GM23338 (cell line): ENCODE data around the gene IFT88. TPM values are rescaled to one million over a fixed set of nuclear protein-coding genes. Genes with fewer than 3 reads are reported as not detected.

ENCODE experiments used
- ATAC-seq: fragments of 200-7000 bp; cut with Tn5 transposase; 3 replicates; pipeline ENCODE4 v1.9.1; 2020
- DNase-seq: peaks from one replicate; pipeline ENCODE4 v3.0.0-alpha.2; 2015; ENCODE audit warnings: low spot score
- H2AFZ ChIP-seq: fragments of 200-600 bp; sonication (generic); 2 replicates; pipeline ENCODE4 v1.8.0; 2016; ENCODE audit warnings: antibody characterized with exemption, mild to moderate bottlenecking, moderate library complexity
- H3F3A ChIP-seq: fragments of 200-600 bp; sonication (generic); replicated peaks from 2 replicates; pipeline ENCODE4 v1.8.0; 2017; ENCODE audit warnings: antibody characterized with exemption, mixed run types, low read depth
- H3K27ac ChIP-seq: fragments of 200-600 bp; sonication (generic); 2 replicates; pipeline ENCODE4 v1.6.1; 2016; ENCODE audit warnings: low read depth
- H3K27me3 ChIP-seq: fragments of 200-600 bp; sonication (generic); 2 replicates; pipeline ENCODE4 v1.8.0; 2016; ENCODE audit warnings: mild to moderate bottlenecking, mixed run types, moderate library complexity; ENCODE audit not compliant: insufficient read depth
- H3K36me3 ChIP-seq: fragments of 200-600 bp; sonication (generic); 2 replicates; pipeline ENCODE4 v1.8.0; 2016; ENCODE audit warnings: mild to moderate bottlenecking; ENCODE audit not compliant: insufficient read depth
- H3K4me1 ChIP-seq: fragments of 200-600 bp; sonication (generic); 2 replicates; pipeline ENCODE4 v1.8.0; 2016; ENCODE audit warnings: mild to moderate bottlenecking, moderate library complexity; ENCODE audit not compliant: insufficient read depth
- H3K4me2 ChIP-seq: fragments of 200-600 bp; sonication (generic); 2 replicates; pipeline ENCODE4 v1.7.1; 2017; ENCODE audit warnings: mixed run types
- H3K4me3 ChIP-seq: fragments of 200-600 bp; sonication (generic); 2 replicates; pipeline ENCODE4 v1.6.1; 2016; ENCODE audit warnings: mixed run types
- H3K79me2 ChIP-seq: fragments of 200-600 bp; sonication (generic); replicated peaks from 2 replicates; pipeline ENCODE4 v1.8.0; 2017; ENCODE audit warnings: mild to moderate bottlenecking; ENCODE audit not compliant: insufficient read depth
- H3K9me2 ChIP-seq: fragments of 200-600 bp; sonication (generic); 2 replicates; pipeline ENCODE4 v1.8.0; 2017; ENCODE audit not compliant: insufficient read depth
- H4K20me1 ChIP-seq: fragments of 200-600 bp; sonication (generic); replicated peaks from 2 replicates; pipeline ENCODE4 v1.8.0; 2017; ENCODE audit warnings: mild to moderate bottlenecking; ENCODE audit not compliant: insufficient read depth
- H3K27ac Mint-ChIP-seq: 2 replicates; pipeline ENCODE4 v1.8.0; 2020; ENCODE audit warnings: inconsistent platforms, mild to moderate bottlenecking, moderate library complexity, mixed read lengths
- H3K27me3 Mint-ChIP-seq: 3 replicates; pipeline ENCODE4 v1.8.0; 2022; ENCODE audit warnings: low read depth, mild to moderate bottlenecking, moderate library complexity, mixed read lengths, inconsistent platforms; ENCODE audit not compliant: insufficient read depth, poor library complexity
- H3K36me3 Mint-ChIP-seq: 3 replicates; pipeline ENCODE4 v1.8.0; 2021; ENCODE audit warnings: low read depth, mild to moderate bottlenecking, inconsistent platforms, moderate library complexity, mixed read lengths
- H3K4me1 Mint-ChIP-seq: 3 replicates; pipeline ENCODE4 v1.8.0; 2020; ENCODE audit warnings: mild to moderate bottlenecking, inconsistent platforms, mixed read lengths
- H3K4me3 Mint-ChIP-seq: 3 replicates; pipeline ENCODE4 v1.8.0; 2021; ENCODE audit warnings: moderate library complexity, mild to moderate bottlenecking, inconsistent platforms, mixed read lengths
- H3K9me3 Mint-ChIP-seq: 3 replicates; pipeline ENCODE4 v1.8.0; 2020; ENCODE audit warnings: moderate library complexity, mild to moderate bottlenecking, inconsistent platforms, mixed read lengths
- JUNB ChIP-seq: IDR thresholded peaks from one replicate; pipeline ENCODE4 v1.6.1; 2016; ENCODE audit warnings: antibody characterized with exemption; ENCODE audit not compliant: unreplicated experiment
- polyA plus RNA-seq: library from polyadenylated mRNA; unstranded; fragments of >200 nt; fragmentation: Nextera tagmentation; extraction: Ambion mirVana; gene quantifications from 2 replicates; pipeline ENCODE4 v1.2.1, GENCODE V29; 2016
- total RNA-seq: library from RNA; depleted of rRNA; stranded (reverse); fragments of >200 nt; shearing (Covaris generic); gene quantifications from 2 replicates; pipeline ENCODE4 v1.2.3, GENCODE V29; 2014
- TF ChIP-seq, protein P1 (sequence below), 2 experiments: fragments of 200-600 bp in 1 of 2; sonication (generic) in 1 of 2; conservative IDR thresholded peaks; 2 replicates each; pipeline versions ENCODE4 v1.5.1 to v1.6.1; 2016 to 2017; ENCODE audit warnings: antibody characterized with exemption in 2 of 2, low read depth in 2 of 2, mild to moderate bottlenecking in 2 of 2, moderate library complexity in 1 of 2
- TF ChIP-seq, protein P2 (sequence below): IDR thresholded peaks from one replicate; pipeline ENCODE4 v1.6.1; 2018; ENCODE audit warnings: antibody characterized with exemption; ENCODE audit not compliant: unreplicated experiment
- TF ChIP-seq, protein P3 (sequence below): IDR thresholded peaks from 2 replicates; pipeline ENCODE4 v1.6.1; 2016; ENCODE audit warnings: antibody characterized with exemption

The IFT88 gene
- total and polyA plus RNA-seq, 2 experiments from 2014 or later: 8.2 to 8.7 TPM

DNA sequence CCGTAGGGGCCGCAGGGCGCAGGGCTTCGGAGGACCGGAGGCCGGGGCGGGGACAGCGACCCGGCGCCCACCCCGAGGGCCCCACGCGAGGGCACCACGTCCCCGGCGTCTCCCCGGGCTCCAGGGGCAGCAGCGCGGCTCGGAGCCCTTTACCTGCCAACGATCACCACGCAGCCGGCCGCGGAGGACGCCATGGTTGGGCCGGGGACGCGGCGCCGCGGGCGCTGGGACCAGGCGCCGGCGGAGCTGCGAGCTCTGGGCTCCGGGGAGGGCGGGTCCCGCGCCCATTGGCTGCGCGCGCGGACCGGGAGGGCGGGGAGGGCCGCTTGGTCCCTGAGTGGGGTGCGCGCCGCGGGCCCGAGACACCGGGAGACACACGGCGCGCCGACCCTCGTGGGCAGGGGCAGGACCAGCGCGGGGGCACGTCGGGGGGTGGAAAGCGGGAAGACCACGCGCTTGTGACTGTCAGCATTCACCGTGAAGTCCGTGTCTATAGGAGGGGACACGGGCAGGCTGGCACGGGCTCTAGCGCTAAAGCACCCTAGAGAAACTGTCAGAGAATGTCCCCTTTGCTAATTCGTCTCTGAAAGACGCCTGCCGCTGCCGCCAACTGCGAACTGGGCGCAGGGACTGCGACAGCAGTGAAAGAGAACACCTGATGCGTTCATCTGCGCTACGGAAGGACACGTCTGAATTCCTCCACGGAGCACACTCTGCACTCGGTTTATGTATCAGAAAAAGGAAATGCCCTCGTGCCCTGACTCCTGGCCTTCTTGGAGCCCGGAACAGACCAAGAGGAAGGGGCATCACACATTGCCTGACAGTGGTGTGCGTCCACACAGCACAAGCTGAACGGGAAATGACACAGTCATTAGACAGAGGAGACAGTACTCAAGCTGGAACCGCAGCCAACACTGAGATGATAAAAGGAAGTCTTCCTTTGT lies 41.1 kb upstream of the IFT88 start, which contains the start of gene CRYL1 (continued):
- TF ChIP-seq, protein P1, sequence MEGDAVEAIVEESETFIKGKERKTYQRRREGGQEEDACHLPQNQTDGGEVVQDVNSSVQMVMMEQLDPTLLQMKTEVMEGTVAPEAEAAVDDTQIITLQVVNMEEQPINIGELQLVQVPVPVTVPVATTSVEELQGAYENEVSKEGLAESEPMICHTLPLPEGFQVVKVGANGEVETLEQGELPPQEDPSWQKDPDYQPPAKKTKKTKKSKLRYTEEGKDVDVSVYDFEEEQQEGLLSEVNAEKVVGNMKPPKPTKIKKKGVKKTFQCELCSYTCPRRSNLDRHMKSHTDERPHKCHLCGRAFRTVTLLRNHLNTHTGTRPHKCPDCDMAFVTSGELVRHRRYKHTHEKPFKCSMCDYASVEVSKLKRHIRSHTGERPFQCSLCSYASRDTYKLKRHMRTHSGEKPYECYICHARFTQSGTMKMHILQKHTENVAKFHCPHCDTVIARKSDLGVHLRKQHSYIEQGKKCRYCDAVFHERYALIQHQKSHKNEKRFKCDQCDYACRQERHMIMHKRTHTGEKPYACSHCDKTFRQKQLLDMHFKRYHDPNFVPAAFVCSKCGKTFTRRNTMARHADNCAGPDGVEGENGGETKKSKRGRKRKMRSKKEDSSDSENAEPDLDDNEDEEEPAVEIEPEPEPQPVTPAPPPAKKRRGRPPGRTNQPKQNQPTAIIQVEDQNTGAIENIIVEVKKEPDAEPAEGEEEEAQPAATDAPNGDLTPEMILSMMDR (conservative IDR thresholded peaks at IDR 0.05; ENCODE audit: low read depth in 2 of 2): no peak
- TF ChIP-seq, protein P2, sequence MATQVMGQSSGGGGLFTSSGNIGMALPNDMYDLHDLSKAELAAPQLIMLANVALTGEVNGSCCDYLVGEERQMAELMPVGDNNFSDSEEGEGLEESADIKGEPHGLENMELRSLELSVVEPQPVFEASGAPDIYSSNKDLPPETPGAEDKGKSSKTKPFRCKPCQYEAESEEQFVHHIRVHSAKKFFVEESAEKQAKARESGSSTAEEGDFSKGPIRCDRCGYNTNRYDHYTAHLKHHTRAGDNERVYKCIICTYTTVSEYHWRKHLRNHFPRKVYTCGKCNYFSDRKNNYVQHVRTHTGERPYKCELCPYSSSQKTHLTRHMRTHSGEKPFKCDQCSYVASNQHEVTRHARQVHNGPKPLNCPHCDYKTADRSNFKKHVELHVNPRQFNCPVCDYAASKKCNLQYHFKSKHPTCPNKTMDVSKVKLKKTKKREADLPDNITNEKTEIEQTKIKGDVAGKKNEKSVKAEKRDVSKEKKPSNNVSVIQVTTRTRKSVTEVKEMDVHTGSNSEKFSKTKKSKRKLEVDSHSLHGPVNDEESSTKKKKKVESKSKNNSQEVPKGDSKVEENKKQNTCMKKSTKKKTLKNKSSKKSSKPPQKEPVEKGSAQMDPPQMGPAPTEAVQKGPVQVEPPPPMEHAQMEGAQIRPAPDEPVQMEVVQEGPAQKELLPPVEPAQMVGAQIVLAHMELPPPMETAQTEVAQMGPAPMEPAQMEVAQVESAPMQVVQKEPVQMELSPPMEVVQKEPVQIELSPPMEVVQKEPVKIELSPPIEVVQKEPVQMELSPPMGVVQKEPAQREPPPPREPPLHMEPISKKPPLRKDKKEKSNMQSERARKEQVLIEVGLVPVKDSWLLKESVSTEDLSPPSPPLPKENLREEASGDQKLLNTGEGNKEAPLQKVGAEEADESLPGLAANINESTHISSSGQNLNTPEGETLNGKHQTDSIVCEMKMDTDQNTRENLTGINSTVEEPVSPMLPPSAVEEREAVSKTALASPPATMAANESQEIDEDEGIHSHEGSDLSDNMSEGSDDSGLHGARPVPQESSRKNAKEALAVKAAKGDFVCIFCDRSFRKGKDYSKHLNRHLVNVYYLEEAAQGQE: no peak

DNA sequence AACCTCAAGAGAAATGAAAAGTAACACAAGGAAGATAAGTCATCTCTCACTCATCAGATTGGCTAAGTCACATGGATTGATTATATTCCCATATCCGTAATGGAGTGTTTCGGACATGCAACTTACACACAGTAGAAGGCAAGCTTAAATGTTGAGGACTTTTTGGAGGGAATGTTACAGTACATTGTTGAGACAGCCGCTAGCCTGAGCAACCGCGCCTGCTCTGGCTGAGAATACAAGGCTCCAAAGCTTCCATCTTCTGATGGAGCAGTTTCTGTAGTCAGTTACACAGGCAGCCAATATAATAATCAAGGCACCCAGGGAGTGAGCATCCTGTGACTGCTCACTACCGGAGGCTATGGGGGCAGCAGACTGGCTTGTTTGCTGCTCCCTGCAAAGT lies 40.3 kb upstream of the IFT88 start:
- ATAC-seq (no peak), DNase-seq (no peak)
- peak overlapping the region; percentile 92 for H3K4me2 ChIP-seq
- no peak overlapping the region for H3K27ac ChIP-seq
- peaks cover 40% of the 10 kb centered on the region for H3K27me3 ChIP-seq
- H3K36me3 ChIP-seq: no peaks in the 10 kb centered on the region
- no peaks in the 10 kb centered on the region for H4K20me1 ChIP-seq
- H3K4me1 ChIP-seq: peaks cover 27% of the 10 kb centered on the region
- peak overlapping the region; percentile 77 for H3K4me3 ChIP-seq
- H3K4me3 Mint-ChIP-seq: peak overlapping the region; percentile 67; the same call in 2 of the 3 replicates
- H3K9me3 Mint-ChIP-seq: peaks cover 7% of the 10 kb centered on the region; the same call in 2 of the 3 replicates
- H2AFZ ChIP-seq: peak overlapping the region; percentile 100; the same call in 1 of the 2 replicates
- H3K79me2 ChIP-seq: no peaks in the 10 kb centered on the region
- H3K27ac Mint-ChIP-seq: no peak overlapping the region
- no peaks in the 10 kb centered on the region for H3K9me2 ChIP-seq
- peaks cover 6% of the 10 kb centered on the region; the same call in 2 of the 3 replicates for H3K36me3 Mint-ChIP-seq
- H3K27me3 Mint-ChIP-seq: peaks cover 27% of the 10 kb centered on the region
- peaks cover 18% of the 10 kb centered on the region for H3K4me1 Mint-ChIP-seq
- TF ChIP-seq, protein P3, sequence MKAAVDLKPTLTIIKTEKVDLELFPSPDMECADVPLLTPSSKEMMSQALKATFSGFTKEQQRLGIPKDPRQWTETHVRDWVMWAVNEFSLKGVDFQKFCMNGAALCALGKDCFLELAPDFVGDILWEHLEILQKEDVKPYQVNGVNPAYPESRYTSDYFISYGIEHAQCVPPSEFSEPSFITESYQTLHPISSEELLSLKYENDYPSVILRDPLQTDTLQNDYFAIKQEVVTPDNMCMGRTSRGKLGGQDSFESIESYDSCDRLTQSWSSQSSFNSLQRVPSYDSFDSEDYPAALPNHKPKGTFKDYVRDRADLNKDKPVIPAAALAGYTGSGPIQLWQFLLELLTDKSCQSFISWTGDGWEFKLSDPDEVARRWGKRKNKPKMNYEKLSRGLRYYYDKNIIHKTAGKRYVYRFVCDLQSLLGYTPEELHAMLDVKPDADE: no peak
- TF ChIP-seq JUNB: no peak
- TF ChIP-seq, protein P2: no peak
- H3F3A ChIP-seq: no peaks in the 10 kb centered on the region
